Adrenal gland (tissue), 5 donors: ENCODE data around the gene RNU6-1.

Experiments
- CTCF ChIP-seq, 6 experiments: fragments of 450-650 bp in 4 of 6; fragments of 200-600 bp in 2 of 6; sonication (generic) in 1 of 6; IDR thresholded peaks; 1 replicate in 5 of 6; 2 replicates in 1 of 6; pipeline versions ENCODE4 v1.5.1 to v1.8.0; 2016 to 2021; ENCODE audit warnings: antibody characterized with exemption in 6 of 6, mild to moderate bottlenecking in 2 of 6, moderate library complexity in 1 of 6
- POLR2A ChIP-seq, 2 donors: fragments of 450-650 bp; IDR thresholded peaks; one replicate each; pipeline ENCODE4 v1.6.1; 2017; ENCODE audit warnings: antibody characterized with exemption in 2 of 2, mild to moderate bottlenecking in 2 of 2, moderate library complexity in 1 of 2
- donor health status: DM: no; HTN: no; CAD: no.

- no peak for TF ChIP-seq CTCF (IDR thresholded peaks at IDR 0.05)
- no peak for TF ChIP-seq POLR2A (IDR thresholded peaks at IDR 0.05)
These were observed 31.1 kb upstream of the RNU6-1 start for GRCh38 chr15:67870868-67871408.
